ENCODE data around the gene SERPINB1.
"Not testable (repeated sequence)": the region's sequence is repeated elsewhere in the genome, so short reads cannot be mapped to it uniquely, and the experiment has no call there.

The SERPINB1 gene

DNA sequence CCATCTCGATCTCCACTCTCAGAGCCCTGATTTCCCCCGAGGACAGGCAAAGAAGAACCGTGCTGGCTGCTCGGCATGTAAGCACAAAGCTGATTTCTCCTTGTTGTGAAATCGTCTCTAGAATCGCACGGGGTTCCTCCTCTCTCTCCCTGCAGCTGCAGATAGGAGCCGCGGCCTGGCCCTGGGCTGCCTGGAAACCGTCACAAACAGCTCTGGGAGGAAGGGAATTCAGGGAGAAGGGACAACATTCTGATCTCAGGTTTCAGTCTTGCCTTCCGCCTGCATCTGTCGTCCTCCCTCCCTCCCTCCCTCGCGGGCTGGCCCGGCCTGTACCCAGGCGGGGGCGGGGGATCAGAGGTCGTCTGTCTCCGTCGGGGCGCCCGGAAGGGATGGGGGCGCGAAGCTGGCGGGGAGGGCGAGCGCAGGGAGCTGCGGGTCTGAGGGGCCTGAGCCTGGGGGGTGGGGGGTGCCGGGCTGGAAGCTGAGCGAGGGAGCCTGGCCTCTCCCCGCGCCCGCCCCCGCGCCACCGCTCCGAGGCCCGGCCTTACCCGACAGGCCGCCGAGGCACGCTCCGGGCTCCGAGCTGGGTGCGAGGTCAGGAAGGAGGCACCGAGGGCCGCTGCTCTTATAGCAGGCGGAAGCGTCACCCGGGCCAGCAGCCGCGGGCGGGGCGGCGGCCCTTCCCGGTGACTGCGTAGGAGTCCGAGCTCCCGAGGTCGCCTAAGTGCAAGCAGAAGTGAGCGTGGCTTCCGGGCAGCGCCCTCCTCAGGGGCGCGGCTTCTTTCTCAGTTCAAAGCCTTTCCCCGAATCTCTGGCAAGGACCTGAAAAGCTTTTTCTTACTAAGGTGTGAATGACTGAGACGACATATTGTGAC, at the start of gene SERPINB1:
Gene SERPINB1 (minus strand): TSS at position 600 of the 875 bp plus-strand sequence. CDS start 1,277 bp downstream, outside the sequence.
- DNase-seq: peak; percentile 93

DNA sequence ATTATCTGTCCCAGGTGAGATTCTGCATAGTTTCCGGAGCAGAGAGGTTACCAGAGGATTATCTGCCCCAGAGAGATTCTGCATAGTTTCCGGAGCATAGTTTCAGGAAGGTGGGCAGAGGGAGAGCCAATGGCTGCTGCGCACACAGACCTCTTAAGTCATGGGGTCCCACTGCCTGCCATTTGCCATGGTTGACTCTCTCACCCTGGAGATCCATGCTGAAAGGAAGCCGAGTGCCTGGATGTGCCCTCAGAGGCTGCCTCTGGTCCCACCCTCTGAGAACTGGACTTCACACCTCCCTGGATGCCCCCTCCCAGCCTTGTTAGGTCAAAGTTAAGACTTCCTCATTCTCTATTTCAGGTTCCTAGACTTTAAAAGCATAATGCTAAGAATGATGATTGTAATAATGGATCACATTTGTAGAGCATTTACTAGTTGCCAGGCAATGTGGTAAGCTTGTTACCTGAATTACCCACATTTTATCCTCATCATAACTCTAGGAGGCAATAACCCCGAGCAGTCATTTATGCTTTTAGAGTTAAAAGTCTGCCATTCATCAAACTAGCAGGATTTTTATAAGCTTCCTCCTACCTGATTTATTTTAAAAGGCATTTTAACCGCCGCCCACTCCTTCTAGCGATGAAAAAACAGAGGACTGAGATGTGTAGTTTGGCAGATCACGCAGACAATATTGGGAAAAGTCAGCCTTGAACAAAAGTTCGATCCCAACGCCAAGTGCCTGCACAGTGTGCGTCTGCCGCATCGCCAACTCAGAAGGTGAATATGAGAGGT, 49.5 kb upstream of the SERPINB1 start:
- DNase-seq: no peak

- no peak for DNase-seq
Observed at GRCh38 chr6:2885967-2886735, 44.5 kb upstream of the SERPINB1 start.

- no peak for DNase-seq
Observed at GRCh38 chr6:2884804-2885203, 43.1 kb upstream of the SERPINB1 start.

DNA sequence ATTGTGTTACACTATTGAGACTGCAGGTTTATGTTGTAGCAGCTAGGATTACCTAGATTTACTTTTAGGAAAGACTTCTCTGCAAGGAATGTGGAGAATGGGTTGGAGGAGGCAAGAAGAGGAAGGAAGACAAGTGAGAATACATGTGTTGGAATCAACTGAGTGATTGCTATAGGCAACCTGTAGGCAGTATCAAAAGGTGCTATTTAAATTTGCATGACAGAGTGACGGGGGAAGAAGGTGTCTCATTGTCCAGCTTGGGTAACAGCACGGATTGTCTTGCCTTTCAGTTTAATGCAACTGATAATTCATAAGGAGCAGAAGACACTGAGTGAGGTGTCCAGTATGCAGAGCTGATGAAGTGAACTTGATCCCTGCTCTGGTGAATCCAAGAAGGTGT, 42.0 kb upstream of the SERPINB1 start:
- DNase-seq: no peak

- no peak for DNase-seq
Observed at GRCh38 chr6:2881423-2881822, 39.8 kb upstream of the SERPINB1 start.

GRCh38 chr6:2880156-2880555, 38.5 kb upstream of the SERPINB1 start:
- not testable (repeated sequence) for DNase-seq

DNA sequence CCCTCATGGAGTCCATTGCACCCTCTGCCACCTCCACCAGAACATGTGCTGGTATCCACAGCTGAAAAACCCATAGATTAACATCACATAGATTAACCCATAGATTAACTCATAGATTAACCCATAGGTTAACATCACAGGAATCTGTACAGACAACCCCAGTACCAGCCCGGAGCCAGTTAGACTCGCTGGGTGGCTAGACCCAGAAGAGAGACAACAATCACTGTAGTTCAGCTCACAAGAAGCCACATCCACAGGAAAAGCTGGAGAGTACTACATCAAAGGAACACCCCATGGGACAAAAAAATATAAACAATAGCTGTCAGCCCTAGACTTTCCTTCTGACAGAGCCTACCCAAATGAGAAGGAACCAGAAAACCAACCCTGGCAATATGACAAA, 36.3 kb upstream of the SERPINB1 start:
- no peak for DNase-seq

DNA sequence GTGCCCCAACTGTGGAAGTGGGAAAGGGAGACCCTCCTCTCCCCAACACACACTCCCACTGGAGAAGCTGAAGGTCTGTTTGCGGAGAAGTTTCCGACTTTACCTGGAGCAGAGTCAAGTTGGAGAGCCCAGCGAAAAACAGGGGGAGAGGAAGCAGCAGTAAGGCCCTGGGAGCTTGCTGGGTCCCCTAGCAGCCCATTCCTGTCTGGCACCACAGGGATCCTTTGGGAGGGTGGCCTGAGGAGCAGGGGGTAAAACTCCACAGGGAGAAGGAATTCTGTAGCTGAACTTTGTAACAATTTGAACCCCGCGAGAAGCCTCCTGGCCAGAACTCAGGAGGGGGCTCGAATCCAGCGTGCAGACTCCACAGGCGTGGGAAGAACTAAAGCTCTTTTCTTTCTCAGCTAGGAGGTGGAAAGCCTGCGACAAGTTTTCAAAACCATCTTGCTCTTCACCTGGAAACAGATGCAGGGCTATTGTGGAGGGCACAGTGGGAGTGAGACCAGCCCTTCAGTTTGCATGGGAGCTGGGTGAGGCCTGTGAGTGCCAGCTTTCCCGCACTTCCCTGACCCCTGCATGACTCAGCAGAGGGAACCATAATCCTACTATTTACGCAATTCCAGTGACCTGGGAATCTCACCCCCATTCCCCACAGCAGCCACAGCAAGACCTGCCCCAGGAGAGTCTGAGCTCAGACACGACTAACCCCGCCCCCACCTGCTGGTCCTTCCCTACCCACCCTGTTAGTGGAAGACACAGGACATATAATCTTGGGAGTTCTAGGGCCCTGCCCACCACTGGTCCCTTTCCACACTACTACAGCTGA, 35.6 kb upstream of the SERPINB1 start:
- no peak for DNase-seq

- DNase-seq: no peak
Observed at GRCh38 chr6:2876210-2877056, 34.8 kb upstream of the SERPINB1 start.

DNA sequence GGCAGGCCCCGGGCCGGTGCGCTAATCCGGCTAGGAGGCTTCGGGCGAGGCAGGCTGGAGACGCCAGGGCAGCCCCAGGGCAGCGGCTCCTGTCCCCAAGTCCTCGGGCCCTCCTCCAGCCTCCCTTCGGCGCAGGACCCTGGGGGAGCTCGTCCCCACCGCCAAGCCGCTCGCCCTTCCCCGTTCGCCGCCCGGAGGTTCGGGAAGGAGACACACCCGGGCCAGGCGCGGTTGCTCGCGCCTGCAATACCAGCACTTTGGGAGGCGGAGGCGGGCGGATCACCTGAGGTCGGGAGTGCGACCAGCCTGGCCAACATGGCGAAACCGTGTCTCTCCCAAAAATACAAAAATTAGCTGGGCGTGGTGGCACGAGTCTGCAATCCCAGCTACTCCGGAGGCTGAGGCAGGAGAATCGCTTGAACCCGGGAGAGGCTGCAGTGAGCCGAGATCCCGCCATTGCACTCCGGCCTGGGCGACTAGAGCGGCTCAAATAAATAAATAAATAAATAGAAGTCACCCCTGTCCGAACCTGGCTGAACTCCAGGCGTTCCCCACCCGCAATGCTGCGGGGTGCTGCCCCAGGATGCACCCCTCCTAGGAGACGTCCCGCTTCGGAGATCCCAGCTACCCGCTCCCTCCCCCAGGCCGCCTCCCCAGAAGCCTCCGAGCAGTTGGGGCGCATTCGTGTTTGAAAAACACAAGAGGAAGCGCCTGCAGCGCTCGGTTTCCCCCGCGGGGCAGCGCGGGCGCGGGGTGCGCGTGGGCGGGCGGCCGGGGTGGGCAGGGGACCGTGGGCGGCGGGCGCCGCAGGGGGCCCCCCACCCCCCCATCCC, 33.9 kb upstream of the SERPINB1 start:
- DNase-seq: peak; percentile 66

- DNase-seq: no peak
Observed at GRCh38 chr6:2873643-2874042, 32.0 kb upstream of the SERPINB1 start.

DNA sequence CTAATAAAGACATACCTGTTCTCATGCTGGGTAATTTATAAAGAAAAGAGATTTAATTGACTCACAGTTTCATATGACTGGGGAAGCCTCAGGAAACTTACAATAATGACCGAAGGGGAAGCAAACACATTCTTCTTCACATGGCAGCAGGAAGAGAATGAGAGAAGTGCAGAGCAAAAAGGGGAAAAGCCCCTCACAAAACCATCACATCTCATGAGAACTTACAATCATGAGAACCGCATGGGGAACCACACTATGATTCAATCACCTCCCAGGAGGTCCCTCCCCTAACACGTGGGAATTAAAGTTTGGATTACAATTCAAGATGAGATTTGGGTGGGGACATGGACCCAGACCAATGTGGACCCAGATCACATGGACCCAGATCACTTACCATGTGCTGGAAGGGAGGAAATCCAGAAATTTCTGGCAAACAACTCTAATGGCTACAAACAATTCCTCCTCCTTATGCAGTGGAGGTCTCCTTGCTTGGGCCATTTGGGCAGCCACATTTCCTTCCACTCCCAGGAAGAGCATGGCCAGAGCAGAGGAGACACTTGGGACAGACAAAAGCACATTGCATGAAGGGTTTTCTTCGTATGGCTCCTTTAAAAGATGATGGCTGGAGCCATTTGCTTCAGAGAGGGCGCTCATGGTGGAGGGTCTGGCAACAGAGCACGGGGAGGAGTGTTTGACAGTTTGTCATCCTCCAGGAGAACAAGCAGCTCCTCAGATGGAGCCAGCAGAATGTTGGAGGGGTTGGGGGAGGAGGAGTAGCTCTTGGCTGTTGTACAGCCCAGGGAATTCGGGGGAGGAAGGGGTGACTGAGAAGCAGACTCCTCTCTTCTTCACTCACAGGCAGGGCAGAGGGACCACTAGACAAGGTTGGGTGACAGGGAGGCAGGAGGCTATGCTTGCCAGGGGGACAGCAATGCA, 31.0 kb upstream of the SERPINB1 start:
- DNase-seq: no peak

DNA sequence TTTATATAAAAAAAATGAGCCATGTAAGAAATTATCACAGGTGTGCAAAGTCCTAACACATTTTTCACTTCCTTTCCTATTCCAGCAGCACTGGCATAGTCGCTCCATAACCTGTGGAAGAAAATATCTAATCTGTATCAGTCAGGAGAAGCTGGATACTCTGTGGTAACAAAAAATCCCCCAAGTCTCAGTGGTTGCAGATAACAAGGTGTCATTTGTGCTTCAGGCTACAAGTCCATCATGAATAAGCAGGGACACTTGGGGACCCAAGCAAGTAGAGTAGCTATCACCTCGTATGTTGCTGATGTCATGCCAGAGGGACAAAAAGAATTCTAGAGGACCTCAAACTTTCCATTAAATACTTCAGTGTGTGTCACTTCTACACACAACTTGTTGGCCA, 30.3 kb upstream of the SERPINB1 start:
- DNase-seq: no peak

DNA sequence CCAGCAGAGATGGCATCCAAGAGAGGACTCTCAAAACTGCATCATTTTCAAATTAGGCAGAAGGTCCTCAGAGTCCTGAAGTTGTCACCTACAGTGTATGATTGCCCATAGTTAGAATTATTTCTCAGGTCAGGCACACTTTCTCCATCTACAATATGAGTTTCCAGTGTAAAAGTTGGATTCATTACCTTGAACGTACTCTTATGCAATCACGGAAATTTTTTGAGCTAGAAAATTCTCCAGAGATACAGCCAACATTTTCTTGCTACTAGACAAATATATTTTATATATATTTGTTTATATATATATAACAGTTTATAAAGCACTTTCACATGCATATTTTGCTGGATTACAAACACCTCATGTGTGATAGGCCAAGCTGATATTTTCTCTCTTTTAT, 29.4 kb upstream of the SERPINB1 start:
- no peak for DNase-seq

- DNase-seq: no peak
Observed at GRCh38 chr6:2870046-2870636, 28.5 kb upstream of the SERPINB1 start.

DNA sequence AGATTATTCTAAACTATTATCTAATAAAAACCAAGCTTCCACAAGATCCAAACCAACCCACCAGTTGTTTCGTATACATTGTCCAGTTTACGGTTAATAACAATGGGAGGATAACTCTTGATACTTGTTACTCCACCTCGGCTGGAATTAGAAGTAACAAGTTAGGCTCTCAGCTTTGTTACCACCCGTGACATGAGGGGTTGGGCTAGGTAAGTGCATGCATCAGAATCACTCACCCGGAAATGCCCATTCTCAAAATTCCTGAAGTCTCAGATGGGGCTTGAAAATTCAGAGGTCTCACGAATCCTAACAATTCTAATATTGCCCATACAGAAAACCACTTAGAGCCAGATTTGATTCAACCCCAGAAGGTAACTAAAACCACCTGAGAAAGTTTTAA, 27.0 kb upstream of the SERPINB1 start:
- DNase-seq: no peak

DNA sequence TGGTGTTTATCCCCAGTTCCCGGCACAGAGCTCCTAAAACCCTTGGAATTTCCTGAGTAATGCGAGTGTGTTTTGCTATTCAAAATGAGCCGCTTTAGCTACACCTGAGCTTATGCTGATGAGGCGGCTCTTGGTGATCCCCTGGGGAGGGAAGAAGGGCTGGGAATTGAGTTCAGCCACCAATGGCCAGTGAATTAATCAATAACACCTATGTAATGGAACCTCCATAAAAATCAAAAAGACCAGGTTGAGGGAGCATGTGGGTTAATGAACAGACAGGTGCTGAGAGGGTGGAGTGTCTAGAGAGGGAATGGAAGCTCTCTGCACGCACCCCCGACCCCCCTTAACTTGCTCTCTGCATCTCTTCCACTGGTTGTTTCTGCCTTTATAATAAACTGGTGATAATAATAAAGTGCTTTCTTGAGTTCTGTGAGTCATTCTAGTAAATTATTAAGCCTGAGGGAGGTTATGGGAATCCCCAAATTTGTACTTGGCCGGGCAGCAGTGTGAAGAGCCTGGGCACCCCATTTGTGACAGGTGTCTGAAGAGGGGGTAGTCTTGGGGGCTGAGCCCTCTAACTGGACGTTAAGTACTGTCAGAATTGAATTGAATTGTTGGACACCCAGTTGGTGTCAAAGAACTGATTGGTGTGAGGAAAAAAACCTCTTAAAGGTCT, 24.6 kb upstream of the SERPINB1 start:
- DNase-seq: no peak
